ENCODE data around the gene SNTB2. TPM values are rescaled to one million over a fixed set of nuclear protein-coding genes. Genes with fewer than 3 reads are reported as not detected.

SNTB2 gene
- polyA plus RNA-seq, 1 of the 3 experiments (the other 2 are of a cell fraction), result 13.0 TPM

- TF ChIP-seq, protein P1, sequence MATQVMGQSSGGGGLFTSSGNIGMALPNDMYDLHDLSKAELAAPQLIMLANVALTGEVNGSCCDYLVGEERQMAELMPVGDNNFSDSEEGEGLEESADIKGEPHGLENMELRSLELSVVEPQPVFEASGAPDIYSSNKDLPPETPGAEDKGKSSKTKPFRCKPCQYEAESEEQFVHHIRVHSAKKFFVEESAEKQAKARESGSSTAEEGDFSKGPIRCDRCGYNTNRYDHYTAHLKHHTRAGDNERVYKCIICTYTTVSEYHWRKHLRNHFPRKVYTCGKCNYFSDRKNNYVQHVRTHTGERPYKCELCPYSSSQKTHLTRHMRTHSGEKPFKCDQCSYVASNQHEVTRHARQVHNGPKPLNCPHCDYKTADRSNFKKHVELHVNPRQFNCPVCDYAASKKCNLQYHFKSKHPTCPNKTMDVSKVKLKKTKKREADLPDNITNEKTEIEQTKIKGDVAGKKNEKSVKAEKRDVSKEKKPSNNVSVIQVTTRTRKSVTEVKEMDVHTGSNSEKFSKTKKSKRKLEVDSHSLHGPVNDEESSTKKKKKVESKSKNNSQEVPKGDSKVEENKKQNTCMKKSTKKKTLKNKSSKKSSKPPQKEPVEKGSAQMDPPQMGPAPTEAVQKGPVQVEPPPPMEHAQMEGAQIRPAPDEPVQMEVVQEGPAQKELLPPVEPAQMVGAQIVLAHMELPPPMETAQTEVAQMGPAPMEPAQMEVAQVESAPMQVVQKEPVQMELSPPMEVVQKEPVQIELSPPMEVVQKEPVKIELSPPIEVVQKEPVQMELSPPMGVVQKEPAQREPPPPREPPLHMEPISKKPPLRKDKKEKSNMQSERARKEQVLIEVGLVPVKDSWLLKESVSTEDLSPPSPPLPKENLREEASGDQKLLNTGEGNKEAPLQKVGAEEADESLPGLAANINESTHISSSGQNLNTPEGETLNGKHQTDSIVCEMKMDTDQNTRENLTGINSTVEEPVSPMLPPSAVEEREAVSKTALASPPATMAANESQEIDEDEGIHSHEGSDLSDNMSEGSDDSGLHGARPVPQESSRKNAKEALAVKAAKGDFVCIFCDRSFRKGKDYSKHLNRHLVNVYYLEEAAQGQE (IDR thresholded peaks at IDR 0.05; ENCODE audit: low read depth, low read length), result no peak
- TF ChIP-seq, protein P2, sequence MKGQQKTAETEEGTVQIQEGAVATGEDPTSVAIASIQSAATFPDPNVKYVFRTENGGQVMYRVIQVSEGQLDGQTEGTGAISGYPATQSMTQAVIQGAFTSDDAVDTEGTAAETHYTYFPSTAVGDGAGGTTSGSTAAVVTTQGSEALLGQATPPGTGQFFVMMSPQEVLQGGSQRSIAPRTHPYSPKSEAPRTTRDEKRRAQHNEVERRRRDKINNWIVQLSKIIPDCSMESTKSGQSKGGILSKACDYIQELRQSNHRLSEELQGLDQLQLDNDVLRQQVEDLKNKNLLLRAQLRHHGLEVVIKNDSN (IDR thresholded peaks at IDR 0.05; ENCODE audit: borderline replicate concordance, low read depth), result no peak
- no peak for TF ChIP-seq ELF1 (IDR thresholded peaks at IDR 0.05)
- no peak for TF ChIP-seq POLR2AphosphoS5 (IDR thresholded peaks at IDR 0.05; ENCODE audit: low read depth, low read length)
These were observed 17.9 kb upstream of the SNTB2 start (continued) for GRCh38 chr16:69169051-69169450.

DNA sequence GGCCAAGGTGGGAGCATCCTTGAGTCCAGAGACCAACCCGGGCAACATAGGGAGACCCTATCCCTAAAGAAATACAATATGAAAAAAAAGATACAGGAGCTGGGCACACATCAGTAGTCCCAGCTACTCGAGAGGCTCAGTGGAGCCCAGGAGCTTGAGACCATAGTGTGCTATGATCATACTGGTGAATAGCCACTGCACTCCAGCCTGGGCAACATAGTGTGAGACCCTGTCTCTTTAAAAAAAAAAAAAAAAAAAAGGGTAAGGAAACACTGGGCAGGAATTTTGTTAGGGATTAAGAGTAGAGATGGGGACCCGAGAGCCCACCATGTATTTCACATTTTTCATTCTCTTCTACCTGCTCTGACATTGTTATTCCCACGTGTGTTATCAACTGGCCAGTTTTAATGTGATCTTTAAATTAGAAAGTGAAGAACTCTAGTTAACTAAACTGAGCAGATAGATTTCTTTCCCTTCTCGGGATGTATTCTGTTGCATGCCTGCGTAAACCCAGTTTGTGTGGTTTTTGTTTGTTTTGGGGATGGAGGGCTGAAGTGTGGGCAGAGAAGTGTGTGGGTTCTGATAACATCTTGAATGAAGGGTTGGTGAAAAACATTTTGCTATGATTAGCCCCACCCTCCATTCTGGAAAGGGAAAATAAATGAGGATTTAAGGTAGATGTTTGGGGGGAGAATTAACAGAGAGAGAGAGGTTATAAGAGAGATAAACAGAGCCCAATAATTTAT lies 17.2 kb upstream of the SNTB2 start:
- Histone ChIP-seq H3K27me3 (ENCODE audit: insufficient read depth) (no peaks in the 10 kb centered on the region), H3K36me3 (replicated peaks in 1 of 2; ENCODE audit: control insufficient read depth in 1 of 2, insufficient read depth in 2 of 2, low read length in 1 of 2) (peaks cover 31 to 44% of the 10 kb centered on the region in 2 experiments), H4K20me1 (ENCODE audit: insufficient read depth) (peaks cover 11% of the 10 kb centered on the region; the same call in 1 of the 2 replicates), H3K4me1 (ENCODE audit: control insufficient read depth in 1 of 2, insufficient read depth in 2 of 2, low read depth in 1 of 2, low read length in 1 of 2) (peaks cover 2 to 32% of the 10 kb centered on the region in 2 experiments; a peak in 3 of 4 replicates), H3K9me3 (no peaks in the 10 kb centered on the region), H3K9ac (no peak overlapping the region), H3K27ac (ENCODE audit: low read depth in 2 of 2, low read length in 1 of 2) (no peak overlapping the region), H3K9me2 (no peaks in the 10 kb centered on the region), H3K4me2 (no peak overlapping the region), H3K4me3 (ENCODE audit: low read depth in 2 of 2, low read length in 1 of 2) (no peak overlapping the region), H2AFZ (ENCODE audit: low read depth) (no peak overlapping the region), H3K79me2 (ENCODE audit: insufficient read depth) (no peaks in the 10 kb centered on the region), H3F3A (replicated peaks; ENCODE audit: insufficient read depth) (peaks cover 45% of the 10 kb centered on the region)
- CTCF ChIA-PET, result interaction anchor here (1.1 to 2.0 kb wide), 4 partner anchors 10 to 45 kb away, joined by 3 to 6 read pairs (median 4); no protein-coding TSS in a partner anchor
- no peak for DNase-seq
- 93% methylated on average over 6 of the region's 6 CpGs for WGBS (ENCODE audit: low lambda C conversion rate)
- no peak for TF ChIP-seq EP300 (IDR thresholded peaks at IDR 0.05; ENCODE audit: borderline replicate concordance in 1 of 2, low read depth in 1 of 2, low read length in 1 of 2)
- TF ChIP-seq ZBTB33 (IDR thresholded peaks at IDR 0.05; ENCODE audit: borderline replicate concordance, low read depth), result no peak
- no peak for TF ChIP-seq MEF2A (IDR thresholded peaks at IDR 0.05; ENCODE audit: borderline replicate concordance, low read depth)
- TF ChIP-seq, protein P3, sequence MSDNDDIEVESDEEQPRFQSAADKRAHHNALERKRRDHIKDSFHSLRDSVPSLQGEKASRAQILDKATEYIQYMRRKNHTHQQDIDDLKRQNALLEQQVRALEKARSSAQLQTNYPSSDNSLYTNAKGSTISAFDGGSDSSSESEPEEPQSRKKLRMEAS (IDR thresholded peaks at IDR 0.05; ENCODE audit: low read depth), result no peak
- TF ChIP-seq FOXM1 (IDR thresholded peaks at IDR 0.05; ENCODE audit: low read depth), result no peak
- TF ChIP-seq IRF3 (IDR thresholded peaks at IDR 0.05; ENCODE audit: low read depth, low read length), result no peak
- TF ChIP-seq NFIC (IDR thresholded peaks at IDR 0.05; ENCODE audit: borderline replicate concordance), result no peak
- no peak for TF ChIP-seq TCF12 (IDR thresholded peaks at IDR 0.05)
- TF ChIP-seq MXI1 (IDR thresholded peaks at IDR 0.05; ENCODE audit: low read depth, low read length), result no peak
- TF ChIP-seq TEAD4 (IDR thresholded peaks at IDR 0.05; ENCODE audit: borderline replicate concordance, insufficient read depth), result no peak
- TF ChIP-seq, protein P4, sequence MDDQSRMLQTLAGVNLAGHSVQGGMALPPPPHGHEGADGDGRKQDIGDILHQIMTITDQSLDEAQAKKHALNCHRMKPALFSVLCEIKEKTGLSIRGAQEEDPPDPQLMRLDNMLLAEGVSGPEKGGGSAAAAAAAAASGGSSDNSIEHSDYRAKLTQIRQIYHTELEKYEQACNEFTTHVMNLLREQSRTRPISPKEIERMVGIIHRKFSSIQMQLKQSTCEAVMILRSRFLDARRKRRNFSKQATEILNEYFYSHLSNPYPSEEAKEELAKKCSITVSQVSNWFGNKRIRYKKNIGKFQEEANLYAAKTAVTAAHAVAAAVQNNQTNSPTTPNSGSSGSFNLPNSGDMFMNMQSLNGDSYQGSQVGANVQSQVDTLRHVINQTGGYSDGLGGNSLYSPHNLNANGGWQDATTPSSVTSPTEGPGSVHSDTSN (IDR thresholded peaks at IDR 0.05), result no peak
- no peak for TF ChIP-seq ELF1 (IDR thresholded peaks at IDR 0.05)
- TF ChIP-seq FOXJ3 (CRISPR knock-in tag; IDR thresholded peaks at IDR 0.05), result no peak
- no peak for TF ChIP-seq RXRA (IDR thresholded peaks at IDR 0.05; ENCODE audit: borderline replicate concordance, low read depth)
- no peak for TF ChIP-seq RAD21 (IDR thresholded peaks at IDR 0.05; ENCODE audit: low read length)
- TF ChIP-seq, protein P2 (IDR thresholded peaks at IDR 0.05; ENCODE audit: borderline replicate concordance, low read depth), result no peak
- no peak for TF ChIP-seq JUND (IDR thresholded peaks at IDR 0.05)
- POLR2A ChIA-PET, result no interaction called here

All from SK-N-SH (cell line).